ENCODE data around the gene GABRA5.

Gene GABRA5

DNA sequence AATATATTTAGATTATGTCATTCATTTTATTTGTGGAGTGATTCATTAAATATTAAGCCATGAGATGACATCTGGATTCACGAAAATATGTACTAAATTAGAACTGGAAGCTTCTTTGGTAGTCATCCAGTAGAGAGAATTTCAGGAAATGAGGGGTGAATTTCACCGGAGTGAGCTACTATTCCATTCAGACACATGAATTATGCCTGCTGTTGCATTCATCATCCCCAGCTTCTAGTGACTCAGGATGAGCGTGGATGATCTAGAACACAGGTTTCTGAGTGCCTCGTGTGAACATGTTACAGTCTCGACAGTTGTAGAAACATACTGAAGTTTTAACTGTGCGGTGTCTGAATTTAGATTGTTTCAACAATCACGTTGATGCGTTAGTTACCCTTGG lies 61.2 kb downstream of the GABRA5 start:
- DNase-seq (ENCODE audit: low read depth, low spot score) = no peak

DNA sequence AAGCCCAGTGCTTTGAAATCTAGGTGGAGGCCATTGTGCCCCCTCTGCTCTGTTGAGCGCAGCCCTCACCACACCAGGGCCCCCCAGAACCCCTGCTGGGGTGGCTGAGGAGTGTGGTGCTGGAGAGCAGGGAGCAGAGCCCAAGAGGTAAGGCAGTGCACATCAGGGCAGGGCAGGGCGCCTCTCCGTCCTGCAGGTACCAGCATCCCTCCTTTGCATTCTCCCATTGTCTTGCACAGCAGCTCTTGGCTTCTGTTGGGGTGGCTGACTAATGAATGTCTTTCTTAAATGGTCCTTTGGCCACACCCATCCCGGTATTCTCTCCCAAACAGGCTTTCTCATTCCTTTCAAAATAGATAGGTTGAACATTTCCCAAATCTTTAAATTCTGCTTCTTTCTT lies 62.7 kb downstream of the GABRA5 start:
- no peak for DNase-seq (ENCODE audit: low read depth, low spot score)

DNA sequence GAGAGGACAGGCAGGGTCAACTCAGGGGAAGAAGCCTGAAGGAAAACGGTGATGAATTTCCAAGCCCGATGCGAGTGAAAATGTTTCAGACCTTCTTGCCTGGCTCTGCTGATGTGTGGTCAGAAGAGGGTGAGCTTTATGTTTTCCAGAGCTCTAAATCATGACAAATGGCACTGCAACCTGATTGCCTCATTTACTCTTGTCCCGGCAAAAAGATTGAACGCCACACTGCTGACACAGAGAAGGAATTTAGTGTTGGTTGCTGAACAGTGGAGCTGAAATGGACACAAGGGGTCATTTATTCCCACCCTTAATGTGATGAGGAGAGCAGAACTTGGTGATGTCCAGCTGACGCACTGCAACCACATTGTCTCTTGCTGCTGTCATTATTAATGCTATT lies 68.0 kb downstream of the GABRA5 start:
- no peak for DNase-seq (ENCODE audit: low read depth, low spot score)

DNA sequence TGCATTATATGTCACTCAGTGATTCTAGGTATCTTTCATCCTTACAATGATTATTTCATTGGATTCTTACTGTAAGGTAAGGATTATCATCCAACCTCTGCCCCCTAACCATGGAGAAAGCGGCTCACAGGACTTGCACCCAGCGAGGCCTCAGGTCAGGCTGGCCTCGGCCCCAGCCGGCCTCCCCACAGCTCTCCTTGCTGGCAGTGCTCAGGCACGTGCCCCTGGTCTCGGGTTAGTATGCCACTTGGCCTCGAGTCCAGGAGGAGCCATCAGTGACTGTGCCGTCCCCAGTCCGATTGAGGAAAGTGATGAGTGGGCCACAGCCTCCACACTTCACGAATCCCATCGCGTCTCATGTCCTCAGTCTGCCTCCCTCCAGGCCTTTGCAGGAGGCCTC lies 68.5 kb downstream of the GABRA5 start:
- no peak for DNase-seq (ENCODE audit: low read depth, low spot score)

DNA sequence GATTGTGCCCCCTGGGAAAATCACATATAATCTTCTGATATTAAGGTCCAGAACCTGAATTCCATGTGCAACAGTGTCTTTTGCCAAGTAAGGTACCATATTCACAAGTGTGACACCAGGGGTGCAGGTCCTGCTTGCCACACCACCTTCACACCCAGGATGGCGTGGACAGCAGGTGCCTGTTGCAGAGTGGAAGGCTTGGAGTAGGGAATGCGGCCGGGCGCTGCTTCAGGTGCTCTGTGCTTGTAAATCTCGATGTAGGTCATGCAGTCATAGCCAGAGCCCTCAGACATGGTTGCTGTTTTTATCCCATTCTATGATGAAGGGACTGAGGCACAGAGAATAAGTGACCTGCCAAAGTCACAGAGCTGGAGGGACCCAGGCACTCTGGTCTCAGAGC lies 69.6 kb downstream of the GABRA5 start:
- DNase-seq (ENCODE audit: low read depth, low spot score) = no peak

DNA sequence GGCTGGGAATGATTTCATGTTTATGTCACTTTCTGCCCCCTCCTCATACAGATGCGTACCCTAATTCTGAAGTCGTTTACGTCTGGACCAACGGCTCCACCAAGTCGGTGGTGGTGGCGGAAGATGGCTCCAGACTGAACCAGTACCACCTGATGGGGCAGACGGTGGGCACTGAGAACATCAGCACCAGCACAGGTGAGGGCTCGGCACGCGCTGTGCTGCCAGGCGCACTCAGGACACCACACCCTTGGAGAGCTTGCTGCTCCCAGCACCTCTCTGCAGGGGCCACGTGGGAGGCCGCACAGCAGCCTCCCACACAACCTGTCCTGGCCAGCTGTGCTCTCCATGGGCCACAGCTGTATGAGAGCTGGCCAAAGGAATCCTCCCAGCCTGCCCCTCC lies 70.3 kb downstream of the GABRA5 start:
- no peak for DNase-seq (ENCODE audit: low read depth, low spot score)

DNA sequence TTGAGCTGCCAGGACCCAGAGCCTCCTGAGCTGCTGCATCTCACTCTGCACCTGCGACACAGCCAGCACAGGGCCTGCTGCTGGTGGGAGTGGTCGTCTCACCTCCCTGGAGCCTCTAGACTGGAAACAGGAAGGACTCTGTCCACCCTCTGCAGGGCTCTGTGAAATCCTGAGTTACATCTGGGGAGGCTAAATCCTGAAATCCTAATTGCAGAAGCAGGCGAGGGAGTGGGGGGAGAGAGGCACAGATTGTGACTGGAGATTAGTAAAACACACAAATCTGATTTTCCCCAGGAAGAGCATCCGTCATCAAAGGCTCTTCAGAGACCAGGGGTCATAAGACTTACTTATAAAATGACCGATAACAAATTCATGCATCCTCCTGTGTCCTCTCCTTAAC lies 72.5 kb downstream of the GABRA5 start:
- no peak for DNase-seq (ENCODE audit: low read depth, low spot score)

DNA sequence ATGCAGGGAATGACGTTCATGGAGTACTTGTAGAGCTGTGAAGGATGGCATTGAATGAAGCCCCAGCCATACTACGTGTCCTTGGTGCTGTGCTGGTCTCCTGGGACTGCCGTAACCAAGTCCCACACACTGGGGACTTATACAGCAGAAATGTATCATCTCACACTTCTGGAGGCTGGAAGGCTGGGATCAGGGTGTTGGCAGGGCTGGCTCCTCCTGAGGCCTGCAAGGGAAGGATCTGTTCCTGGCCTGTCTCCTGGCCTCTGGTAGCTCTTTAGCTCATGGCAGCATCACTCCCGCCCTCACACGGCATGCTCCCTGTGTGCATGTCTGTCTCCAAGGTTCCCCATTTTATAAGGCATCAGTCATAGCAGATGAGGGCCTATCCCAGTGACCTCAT lies 74.6 kb downstream of the GABRA5 start:
- DNase-seq (ENCODE audit: low read depth, low spot score) = no peak

DNA sequence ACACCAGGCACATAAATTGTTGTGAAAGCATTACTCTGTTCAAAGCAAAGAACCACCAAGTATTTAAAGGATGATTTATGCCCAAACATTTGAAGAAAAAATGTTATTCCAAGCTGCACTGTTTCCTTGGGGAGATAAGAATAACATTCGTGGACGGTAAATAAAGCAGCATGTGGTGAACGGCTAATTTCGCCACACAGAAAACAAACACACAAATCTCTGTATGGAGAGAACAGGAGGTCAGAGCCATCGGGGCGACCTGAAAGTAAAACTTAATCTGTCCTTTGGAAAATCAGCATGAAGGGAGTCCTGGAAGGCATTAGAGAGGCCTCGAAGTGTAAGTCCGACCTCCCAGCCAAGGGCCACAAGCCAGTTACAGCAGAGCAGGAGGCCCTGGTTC lies 77.0 kb downstream of the GABRA5 start:
- DNase-seq (ENCODE audit: low read depth, low spot score) = no peak

DNA sequence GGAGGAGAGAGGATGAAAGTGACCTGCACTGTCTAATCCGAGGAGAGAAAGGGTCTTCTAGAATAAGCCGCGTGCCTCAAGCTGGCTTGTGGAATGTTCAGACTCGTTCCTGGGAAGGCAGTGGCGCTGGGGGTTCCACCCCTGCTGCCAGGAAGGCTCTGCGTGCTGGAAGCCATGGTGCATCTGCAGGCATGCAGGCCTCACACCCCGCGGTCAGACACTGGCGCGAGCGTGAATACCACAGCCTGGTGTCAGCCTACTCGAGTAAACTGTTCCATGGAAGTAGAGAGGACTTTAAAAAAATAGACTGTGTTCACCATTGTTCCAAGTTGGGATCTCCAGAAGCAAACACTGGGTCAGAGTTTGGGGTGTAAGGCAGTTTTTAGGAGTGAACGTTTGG lies 78.2 kb downstream of the GABRA5 start:
- DNase-seq (ENCODE audit: low read depth, low spot score) = no peak

DNA sequence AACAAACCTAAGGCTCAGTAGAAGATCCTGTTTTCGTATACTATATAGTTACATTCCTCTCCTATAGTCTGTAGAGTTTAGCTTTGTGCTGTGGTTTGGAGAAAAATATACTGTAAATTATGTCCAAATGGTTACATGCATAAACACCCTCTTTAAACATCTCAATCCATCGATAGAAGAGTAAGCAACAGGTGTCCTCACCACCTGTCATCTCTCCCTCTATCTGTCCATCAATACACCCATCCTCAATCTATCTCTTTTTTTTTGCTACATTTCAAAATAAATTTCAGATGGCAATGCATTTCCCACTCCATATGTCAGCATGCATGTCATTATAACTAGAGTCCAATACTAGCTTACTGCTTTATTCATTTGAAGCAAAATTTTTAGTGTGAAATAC lies 83.1 kb downstream of the GABRA5 start:
- DNase-seq (ENCODE audit: low read depth, low spot score) = no peak

DNA sequence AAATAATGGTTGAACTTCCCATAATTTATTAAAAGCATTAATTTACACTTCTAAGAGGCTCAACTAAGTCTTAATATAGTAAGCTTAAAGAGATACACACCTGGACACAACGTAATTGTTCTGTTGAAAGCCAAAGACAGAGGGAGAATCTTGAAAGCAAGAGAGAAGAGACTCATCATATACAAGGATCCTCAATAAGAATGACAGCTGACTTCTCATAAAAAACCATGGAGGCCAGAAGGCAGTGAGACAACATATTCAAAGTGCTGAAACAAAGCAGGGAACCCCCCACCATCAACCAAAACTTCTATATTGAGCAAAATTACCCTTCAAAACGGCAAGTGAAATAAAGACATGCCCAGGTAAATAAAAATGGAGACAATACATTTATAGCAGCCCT lies 87.5 kb downstream of the GABRA5 start:
- DNase-seq (ENCODE audit: low read depth, low spot score) = no peak

DNA sequence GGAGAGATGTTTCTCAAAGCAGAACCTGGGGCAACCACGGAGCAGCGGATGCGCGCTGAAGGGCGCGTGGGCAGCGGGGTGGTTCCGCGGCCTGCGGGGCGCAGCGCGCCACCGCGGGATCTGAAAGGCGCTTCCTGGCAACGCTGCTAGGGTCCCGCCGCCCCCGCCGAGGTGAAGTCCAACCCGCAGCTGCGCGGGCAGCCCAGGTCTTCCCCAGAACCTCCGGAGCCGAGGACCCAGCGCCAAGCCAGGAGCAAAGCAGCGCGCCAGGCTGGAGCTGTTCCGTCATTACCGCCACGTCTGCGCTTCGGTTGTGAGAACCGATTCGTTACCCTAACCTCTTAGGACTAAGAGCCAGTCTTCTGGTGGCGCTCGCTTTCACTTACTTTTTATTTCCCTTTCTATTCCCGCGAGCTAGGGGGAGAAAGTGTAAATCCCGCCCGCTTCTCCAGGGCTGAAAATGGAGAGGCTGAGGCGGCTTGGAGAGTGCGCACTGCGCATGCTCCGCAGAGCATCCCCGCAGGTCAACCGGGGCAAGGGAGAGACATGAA lies 100.9 kb downstream of the GABRA5 start:
- DNase-seq (ENCODE audit: low read depth, low spot score) = no peak

DNA sequence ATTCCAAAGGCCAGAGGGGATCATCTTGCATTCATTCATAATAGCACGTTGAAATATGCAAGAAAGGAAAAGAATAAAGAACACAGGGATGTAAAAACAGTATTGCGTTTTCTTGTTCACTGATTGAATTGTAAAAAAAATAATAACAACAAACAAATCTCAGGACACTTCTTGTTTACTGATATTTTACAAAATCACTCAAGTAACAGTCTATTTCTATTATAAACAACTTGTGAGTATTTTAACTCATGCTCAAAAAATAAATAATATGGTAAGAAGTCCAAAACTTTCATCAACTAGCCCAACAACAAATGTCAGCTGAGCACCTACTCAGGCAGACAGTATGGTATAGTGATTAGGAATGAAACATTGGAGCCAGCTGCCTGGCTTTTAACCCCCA lies 101.9 kb downstream of the GABRA5 start:
- no peak for DNase-seq (ENCODE audit: low read depth, low spot score)

DNA sequence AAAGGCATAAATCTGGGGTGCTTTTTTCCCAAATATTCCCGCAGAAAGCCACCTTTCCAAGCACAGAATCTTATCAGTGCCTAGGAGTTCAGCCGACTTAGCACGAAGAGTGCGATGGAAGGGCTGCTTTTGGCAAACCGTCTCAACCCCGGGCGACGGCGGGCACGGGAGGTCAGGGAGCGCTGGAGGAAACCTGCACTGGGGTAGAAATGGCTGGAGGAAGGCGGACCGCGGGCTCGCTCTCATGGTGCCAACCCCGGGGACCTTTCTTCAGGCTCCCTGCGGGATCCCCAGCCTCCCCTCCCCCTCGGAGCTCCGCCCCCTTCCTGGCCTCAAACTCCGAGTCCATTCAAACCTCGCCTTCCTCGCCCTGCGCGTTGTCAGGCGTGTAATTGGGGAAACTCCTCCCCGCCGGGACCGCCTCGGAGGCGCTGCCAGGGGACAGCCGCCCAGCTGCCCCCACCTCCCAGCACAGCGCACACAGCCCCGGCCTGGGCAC lies 103.9 kb downstream of the GABRA5 start, which contains the start of gene GABRG3:
Gene GABRG3 (plus strand): TSS at position 470 of the 499 bp plus-strand sequence.
- DNase-seq (ENCODE audit: low read depth, low spot score) = no peak

DNA sequence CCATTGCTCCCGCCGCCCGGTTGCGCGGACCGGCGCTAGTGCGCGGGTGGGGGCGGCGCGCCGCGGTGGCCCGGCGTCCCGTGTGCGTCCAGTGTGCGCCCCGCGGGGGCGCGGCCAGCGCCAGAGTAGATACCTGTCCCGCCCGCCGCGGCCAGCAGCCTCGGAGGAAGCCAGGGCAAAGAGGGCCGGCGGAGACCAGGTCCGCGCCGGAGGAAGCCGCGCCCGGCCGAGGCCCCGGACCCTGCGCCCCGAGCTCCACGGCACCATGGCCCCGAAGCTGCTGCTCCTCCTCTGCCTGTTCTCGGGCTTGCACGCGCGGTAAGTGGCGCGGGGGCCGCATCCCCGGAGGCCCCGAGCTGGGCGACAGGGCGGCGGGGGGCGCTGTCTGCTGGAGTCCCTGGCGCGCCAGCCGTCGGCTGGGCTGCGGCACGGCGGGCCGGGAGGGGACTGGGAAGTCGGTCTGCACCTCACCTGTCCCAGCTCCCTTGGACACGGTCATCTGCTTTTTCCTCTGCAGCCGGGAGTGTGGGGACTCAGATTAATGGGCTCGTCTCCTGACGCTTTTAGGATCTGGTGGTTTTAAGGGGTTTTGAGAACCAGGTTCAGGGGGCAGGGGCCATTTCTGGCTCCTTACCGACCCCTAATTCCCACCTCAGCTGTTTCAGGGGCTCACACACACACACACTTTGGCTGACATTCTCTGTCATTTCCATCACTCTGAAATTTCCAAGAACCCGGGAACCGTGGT lies 104.6 kb downstream of the GABRA5 start:
- DNase-seq (ENCODE audit: low read depth, low spot score) = no peak

DNA sequence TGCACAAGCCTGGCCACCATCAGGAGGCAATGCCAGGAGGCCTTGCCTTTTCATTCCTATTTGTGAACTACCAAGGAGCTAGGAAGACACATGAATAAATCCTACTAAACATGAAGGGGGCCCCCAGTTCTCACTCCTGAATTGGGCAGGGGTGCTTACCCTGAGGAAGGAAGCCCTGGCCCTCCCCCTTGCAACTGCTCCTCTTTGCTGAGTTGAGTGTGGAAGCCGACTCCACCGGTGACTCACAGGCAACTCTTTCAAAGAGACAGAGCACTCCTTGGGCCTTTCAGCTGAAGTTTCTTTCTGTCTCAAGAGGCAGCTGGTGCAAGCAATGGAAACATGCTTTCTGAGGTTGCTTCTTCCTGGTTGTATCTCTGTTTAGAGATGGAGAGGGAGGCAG lies 105.8 kb downstream of the GABRA5 start:
- DNase-seq (ENCODE audit: low read depth, low spot score) = no peak

DNA sequence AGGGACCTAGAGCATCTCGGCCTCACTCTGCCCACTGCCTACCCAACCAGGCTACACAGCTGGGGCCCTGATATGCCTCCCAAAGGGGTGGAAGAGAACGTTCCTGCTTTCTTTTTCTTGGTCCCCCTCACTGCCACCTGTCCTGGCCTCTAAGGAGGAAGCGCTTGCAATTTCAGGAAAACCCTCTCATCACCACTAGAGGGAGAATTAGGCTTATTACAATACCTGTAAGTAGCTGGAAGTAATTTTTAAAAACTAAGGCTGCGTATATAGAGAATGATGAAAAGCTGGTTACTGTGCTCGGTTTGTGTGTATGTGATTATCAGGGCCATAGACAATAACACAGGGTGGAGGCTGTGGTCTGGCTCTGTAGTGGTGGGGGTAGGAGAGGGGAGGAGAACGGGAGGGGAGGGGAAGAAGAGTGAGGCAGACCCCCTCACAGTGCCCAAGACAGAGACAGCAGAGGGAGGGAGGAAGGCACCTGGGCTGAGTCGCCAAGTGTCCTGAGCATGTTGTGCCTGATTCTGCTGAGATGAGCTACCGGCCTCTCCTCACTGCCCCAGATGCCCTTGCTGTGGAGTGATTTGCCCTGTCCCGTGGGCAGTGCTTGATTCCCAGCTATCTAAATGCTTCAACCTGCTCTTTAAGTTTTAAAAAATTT lies 107.4 kb downstream of the GABRA5 start:
- no peak for DNase-seq (ENCODE audit: low read depth, low spot score)

DNA sequence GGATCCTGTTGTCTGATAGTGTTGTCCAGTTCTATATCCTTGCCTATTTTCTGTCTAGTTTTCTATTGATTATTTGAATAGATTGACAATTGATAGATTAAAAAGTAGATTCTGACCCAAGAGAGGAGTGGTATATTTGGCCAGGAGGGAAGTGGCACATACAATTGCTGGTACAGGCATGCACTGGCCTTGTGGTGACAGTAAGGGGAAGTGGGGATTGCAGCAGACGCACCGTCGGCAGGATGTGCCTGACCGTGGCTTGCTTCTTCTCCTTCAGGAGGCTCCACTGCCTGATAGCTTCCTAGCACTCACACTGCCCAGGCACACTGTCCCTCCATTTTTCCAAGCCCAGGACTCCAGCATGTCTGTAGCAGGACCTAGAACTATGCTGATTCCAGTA lies 114.6 kb downstream of the GABRA5 start:
- DNase-seq (ENCODE audit: low read depth, low spot score) = no peak

DNA sequence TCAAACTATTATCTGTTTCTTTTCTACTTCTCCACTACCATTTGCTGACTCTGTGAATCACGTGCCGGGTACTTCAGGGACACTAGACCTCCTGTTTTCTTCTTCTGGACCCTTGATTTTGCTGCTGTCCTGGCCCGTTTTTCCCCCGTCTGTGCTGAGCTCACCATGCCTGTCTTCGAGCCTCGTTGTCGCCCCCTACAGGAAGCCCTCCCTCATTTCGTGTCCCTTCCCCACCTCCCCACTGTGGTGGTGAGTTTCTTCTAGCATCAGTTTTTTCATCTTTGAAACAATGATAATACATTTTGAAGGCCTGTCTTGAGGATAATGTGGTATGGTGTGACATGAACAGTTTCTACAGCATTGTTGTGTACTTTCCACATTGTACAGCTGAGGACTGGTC lies 117.0 kb downstream of the GABRA5 start:
- DNase-seq (ENCODE audit: low read depth, low spot score) = no peak

DNA sequence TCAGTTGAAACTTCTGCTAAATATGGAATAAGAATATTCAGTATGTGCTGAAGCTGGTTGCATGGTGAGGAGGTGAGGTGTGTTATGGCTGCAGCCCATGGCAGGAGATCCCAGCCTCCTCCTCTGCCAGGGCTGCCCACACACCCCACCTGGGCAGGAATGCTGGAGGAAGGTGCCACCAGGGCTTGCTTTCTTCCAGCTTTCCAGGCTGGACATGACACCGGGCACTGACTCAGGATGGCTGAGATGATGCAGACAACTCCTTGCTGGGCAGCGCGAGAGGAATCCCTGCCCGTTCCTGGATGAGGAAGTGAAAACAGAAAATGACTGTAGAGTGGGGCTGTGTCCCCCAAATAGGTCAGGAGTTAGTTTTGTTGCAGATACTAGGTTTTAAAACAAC lies 118.2 kb downstream of the GABRA5 start:
- DNase-seq (ENCODE audit: low read depth, low spot score) = no peak

DNA sequence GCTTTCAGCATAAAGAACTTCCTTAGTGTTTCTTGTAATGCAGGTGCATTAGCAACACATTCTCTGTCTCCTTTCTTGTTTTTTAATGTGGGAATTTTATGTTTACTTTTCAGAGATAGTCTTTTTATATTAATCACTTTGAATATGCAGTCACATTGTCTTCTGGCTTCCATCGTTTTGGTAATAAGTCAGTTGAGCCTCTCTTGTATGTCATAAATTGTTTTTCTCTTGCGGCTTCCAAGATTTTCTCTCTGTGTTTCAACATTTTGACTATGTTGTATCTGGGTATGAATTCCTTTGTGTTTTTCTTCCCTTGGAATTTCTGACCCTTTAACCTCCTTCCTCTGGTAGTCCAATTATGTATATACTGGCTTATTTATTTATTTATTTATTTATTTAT lies 129.4 kb downstream of the GABRA5 start:
- no peak for DNase-seq (ENCODE audit: low read depth, low spot score)
